HG02981 (cell line): ENCODE results near the gene DOCK7.
A peak's percentile ranks its signal among the peaks of the same experiment; 100 is the strongest.
"Not testable (repeated sequence)": the region's sequence is repeated elsewhere in the genome, so short reads cannot be mapped to it uniquely, and the experiment has no call there.

Experiments
- ATAC-seq: cut with Tn5 transposase; IDR thresholded peaks from one replicate; pipeline ENCODE4 v1.9.1; 2021; ENCODE audit warnings: mild to moderate bottlenecking, moderate library complexity; ENCODE audit not compliant: unreplicated experiment

DOCK7 gene

GRCh38 chr1:62687903-62688686 is at the start of gene DOCK7:
DOCK7 (minus strand) TSS chr1:62688386; CDS start chr1:62688264, 122 bp downstream.
- ATAC-seq = peak; percentile 72

DNA sequence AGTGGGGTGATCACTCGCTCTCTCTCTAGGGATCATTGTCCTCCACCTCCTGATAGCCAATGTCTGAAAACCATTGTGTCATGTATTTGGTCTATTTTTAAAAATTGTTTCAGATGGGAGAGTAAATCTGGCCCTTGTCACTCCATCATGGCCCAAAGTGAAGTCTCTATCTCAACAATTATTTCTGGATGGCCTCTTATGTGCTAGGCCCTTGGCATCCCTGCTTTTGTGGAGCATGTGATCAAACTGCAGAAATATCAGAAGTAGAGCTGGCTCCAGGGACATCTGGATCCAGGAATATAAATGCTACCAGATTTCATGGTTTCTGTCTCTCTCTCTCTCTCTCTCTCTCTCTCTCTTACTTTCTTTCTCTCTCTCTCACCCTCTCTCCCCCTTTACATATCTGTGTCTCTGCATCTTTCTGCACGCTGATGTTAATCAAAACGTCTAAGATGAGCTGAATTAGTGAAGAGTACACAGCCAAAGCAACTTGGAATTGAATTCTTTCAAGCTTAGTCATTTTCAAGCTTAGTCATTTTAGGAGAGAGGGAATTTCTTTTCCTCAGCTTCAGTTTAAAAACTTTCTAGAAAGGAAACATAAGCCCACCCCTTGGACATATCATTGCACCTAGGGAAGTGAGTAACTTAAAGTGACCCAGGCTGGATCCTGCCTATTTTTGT is 47.4 kb upstream of the DOCK7 start:
- ATAC-seq = no peak

- ATAC-seq = no peak
These were observed 44.1 kb upstream of the DOCK7 start for GRCh38 chr1:62732331-62732730.

- ATAC-seq = no peak
These were observed 40.8 kb upstream of the DOCK7 start for GRCh38 chr1:62728963-62729362.

DNA sequence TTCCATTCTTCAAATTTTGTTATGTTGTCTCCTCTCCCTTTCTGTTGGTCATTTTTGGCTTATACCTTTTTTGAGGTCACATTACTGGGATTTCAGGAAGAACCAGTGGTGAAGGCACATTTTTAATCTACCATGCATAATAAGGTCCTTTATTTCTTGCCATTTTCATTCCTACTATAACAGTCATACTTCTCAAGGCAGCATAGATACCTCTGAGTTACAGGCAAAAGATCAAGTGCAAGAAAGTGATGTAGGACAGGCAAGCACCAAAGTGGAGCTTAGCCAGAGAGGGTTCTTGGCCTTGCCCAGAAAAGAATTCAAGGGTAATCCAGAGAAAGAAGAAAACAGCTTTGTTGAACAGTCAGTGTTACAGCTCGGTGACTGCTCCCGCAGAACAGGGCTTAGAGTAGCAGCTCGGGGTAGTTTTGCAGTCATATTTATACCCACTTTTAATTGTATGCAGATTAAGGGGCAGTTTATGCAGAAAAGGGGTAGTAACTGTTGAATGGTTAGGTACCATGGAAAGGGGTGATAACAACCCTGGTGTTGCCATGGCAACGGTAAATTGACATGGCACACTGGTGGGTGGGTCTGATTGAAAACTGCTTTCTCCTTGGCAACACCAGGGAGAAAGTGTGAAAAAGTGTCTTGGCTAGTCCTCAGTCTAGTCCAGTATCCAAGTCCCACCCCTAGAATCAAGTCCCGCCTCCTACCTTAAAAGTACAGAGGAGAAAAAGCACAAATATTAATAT is 39.6 kb upstream of the DOCK7 start:
- ATAC-seq = no peak

DNA sequence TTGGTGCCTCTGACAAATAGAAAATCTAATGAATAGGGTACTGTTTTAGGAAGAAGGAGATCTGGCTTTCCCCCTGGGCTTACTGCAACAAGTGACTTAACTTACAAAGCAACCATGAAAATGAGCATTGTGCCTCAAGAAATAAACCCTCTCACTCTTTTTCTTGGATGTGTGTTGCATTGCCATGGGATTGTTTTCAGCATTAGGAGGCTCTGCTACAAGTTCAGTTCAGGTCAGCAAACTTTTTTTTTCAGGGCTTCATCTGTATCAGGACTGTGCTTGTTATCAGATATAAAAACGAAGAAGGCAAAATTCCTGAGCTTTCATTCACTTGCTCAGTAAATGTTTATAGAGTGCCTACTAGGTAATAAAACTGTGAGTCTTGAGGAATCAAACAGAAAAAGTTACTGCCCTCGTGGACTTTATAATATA is 37.8 kb upstream of the DOCK7 start:
- ATAC-seq = no peak

- no peak for ATAC-seq
These were observed 37.1 kb upstream of the DOCK7 start for GRCh38 chr1:62725255-62725654.

- no peak for ATAC-seq
These were observed 36.2 kb upstream of the DOCK7 start for GRCh38 chr1:62724430-62724829.

- ATAC-seq = no peak
These were observed 35.7 kb upstream of the DOCK7 start for GRCh38 chr1:62723883-62724282.

GRCh38 chr1:62722796-62723195 is 34.6 kb upstream of the DOCK7 start:
- ATAC-seq = peak; percentile 60

GRCh38 chr1:62720946-62721554 is 32.9 kb upstream of the DOCK7 start:
- no peak for ATAC-seq

DNA sequence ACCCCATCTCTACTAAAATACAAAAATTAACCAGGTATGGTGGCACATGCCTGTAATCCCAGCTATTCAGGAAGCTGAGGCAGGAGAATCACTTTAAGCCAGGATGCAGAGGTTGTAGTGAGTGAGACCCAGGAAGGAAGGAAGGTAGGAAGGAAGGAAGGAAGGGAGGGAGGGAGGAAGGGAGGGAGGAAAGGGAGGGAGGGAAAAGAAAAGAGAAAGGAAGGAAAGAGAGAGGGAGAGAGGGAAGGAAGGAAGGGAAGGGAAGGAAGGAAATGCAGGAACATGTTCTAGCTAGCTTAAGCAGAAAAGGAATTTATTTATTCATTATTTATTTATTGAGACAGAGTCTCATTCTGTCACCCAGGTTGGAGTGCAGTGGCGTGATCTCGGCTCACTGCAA is 30.2 kb upstream of the DOCK7 start:
- not testable (repeated sequence) for ATAC-seq

GRCh38 chr1:62717483-62717882 is 29.3 kb upstream of the DOCK7 start:
- ATAC-seq = no peak

DNA sequence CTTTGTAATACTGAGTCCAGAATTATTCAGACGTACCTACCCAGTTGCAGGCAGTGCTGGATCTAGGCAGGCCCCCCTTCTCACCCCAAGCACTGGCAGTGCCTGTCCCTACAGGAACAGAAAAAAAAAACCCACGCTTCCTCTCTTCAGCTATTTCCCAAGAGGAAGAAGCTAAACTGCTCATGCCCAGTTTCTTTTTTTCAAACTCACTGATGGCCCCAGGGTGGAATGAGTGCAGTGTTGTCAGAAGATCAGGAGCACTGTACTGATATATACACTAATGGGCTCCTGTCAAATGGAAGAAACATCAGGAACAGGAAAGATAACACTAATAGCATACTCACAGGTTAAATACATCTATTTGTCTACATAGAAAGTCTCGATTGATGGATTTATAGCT is 28.2 kb upstream of the DOCK7 start:
- no peak for ATAC-seq

GRCh38 chr1:62712336-62713243 is 24.4 kb upstream of the DOCK7 start:
- no peak for ATAC-seq

- no peak for ATAC-seq
These were observed 19.5 kb upstream of the DOCK7 start for GRCh38 chr1:62707744-62708120.

DNA sequence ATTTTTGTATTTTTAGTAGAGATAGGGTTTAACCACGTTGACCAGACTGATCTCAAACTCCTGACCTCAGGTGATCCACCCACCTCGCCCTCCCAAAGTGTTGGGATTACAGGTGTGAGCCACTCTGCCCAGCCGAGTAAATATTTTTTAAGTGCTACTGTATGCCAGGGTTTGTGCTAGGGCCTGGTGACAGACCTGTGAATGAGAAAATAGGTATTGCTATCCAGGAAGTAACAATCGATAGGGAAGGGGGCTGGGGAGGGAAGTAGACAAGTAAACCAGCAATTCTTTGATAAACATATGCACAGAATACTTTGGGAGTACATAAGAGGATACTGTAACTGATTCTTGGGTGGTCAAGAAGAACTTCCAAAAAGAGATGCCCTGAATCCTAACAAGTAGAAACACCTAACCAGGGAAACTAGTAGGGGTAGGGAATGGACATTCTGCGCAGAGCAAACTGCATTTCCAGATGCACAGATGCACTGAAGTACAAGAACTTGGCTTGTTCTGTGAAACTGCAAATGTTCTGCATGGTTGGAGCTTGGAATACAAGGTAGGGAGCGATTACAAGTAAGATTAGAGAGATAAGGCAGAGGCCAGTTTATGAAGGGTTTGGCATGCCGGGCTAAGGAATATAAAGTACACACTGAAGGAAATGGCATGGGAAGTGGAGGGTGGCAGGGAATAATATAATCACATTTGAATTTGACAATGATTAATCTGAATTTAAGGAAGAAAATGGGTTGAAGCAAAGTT is 19.0 kb upstream of the DOCK7 start:
- no peak for ATAC-seq

DNA sequence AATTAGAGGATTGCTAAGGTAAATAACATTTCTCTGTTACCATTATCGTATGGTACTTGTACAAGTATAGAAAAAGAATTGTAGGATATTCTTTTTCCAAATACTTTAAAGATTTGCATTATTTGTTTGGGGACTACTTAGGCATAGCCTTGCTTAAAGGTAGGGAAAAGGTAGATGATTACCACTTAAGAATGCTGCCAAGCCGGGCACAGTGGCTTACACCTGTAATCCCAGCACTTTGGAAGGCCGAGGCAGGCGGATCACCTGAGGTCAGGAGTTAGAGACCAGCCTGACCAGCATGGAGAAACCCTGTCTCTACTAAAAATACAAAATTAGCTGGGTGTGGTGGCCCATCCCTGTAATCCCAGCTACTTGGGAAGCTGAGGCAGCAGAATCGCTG is 10.0 kb upstream of the DOCK7 start:
- ATAC-seq = not testable (repeated sequence)

DNA sequence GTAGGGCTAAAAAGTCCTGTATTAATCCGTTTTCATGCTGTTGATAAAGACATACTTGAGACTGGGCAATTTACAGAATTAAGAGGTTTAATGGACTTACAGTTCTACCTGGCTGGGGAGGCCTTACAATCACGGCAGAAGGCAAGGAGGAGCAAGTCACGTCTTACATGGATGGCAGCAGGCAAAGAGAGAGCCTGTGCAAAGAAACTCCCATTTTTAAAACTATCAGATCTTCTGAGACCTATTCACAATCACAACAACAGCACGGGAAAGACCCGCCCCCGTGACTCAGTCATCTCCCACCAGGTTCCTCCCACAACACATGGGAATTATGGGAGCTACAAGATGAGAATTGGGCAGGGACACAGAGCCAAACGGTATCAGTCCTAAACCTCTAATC is 6.3 kb upstream of the DOCK7 start:
- ATAC-seq = not testable (repeated sequence)

DNA sequence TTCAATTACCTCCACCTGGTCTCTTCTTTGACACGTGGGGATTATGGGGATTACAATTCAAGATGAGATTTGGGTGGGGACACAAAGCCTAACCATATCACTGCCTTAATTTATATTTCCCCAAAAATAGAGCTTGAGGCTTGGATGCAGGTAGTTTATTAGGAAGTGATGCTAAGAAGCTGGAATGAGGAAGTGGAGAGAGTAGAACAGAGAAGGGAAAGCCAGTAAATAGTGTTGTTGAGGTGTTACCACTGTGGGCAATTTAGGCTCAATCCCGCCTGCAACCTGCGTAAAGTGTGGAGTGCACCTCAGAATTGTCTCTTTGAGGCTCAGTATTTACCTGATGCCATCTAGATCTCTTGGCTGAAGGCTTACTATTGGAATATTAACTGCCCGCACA is 4.9 kb upstream of the DOCK7 start:
- no peak for ATAC-seq
